Caco-2 (cell line): ENCODE measurements around the gene LMTK3. TPM values are rescaled to one million over a fixed set of nuclear protein-coding genes. Genes with fewer than 3 reads are reported as not detected.
A peak's percentile ranks its signal among the peaks of the same experiment; 100 is the strongest.

Experiments used
- BruUV-seq: library from RNA; stranded (reverse); fragments of 400-500 nt; replicated peaks from 2 replicates; lab custom pipeline; 2021; lab: Mats Ljungman, UMichigan
- CTCF ChIA-PET: fragments of 300-600 bp; sonication (Branson Sonifier 250); formaldehyde crosslinking; loops from one replicate; lab custom pipeline; 2022; ENCODE audit warnings: antibody characterized with exemption; lab: Charles Lee
- POLR2A ChIA-PET: fragments of 300-600 bp; sonication (Branson Sonifier 250); formaldehyde crosslinking; loops from one replicate; lab custom pipeline; 2022; ENCODE audit warnings: antibody characterized with exemption; lab: Charles Lee
- DNase-seq, 2 experiments: peaks; one replicate each; pipeline versions ENCODE4 v3.0.0 to v3.0.0-alpha.2; 2020 to 2022
- H3K27me3 ChIP-seq: replicated peaks from 2 replicates; pipeline ENCODE4 v1.6.0; 2011; ENCODE audit warnings: low read length; ENCODE audit not compliant: control insufficient read depth, insufficient read depth
- H3K36me3 ChIP-seq: 2 replicates; pipeline ENCODE4 v1.5.1; 2011; ENCODE audit warnings: low read length; ENCODE audit not compliant: control insufficient read depth, insufficient read depth
- H3K4me1 ChIP-seq: fragments of 250-450 bp; sonication (Bioruptor Pico); 2 replicates; pipeline ENCODE4 v1.5.1; 2020; ENCODE audit warnings: mild to moderate bottlenecking
- H3K4me3 ChIP-seq: 2 replicates; pipeline ENCODE4 v1.5.1; 2011; ENCODE audit warnings: low read depth, mild to moderate bottlenecking, control low read depth, low read length
- H3K9me3 ChIP-seq: fragments of 250-450 bp; sonication (Bioruptor Pico); 2 replicates; pipeline ENCODE4 v1.5.1; 2020; ENCODE audit warnings: mild to moderate bottlenecking, moderate library complexity
- H3K27ac Mint-ChIP-seq: one replicate; pipeline ENCODE4 v1.8.0; 2022; ENCODE audit warnings: mixed read lengths; ENCODE audit not compliant: unreplicated experiment
- H3K27me3 Mint-ChIP-seq: one replicate; pipeline ENCODE4 v1.8.0; 2022; ENCODE audit warnings: mixed read lengths; ENCODE audit not compliant: insufficient read depth, unreplicated experiment
- H3K36me3 Mint-ChIP-seq: one replicate; pipeline ENCODE4 v1.8.0; 2022; ENCODE audit warnings: mild to moderate bottlenecking, mixed read lengths; ENCODE audit not compliant: insufficient read depth, unreplicated experiment
- H3K4me1 Mint-ChIP-seq: one replicate; pipeline ENCODE4 v1.8.0; 2022; ENCODE audit warnings: low read depth, mixed read lengths; ENCODE audit not compliant: unreplicated experiment
- H3K4me3 Mint-ChIP-seq: one replicate; pipeline ENCODE4 v1.8.0; 2022; ENCODE audit warnings: mild to moderate bottlenecking, moderate library complexity, mixed read lengths; ENCODE audit not compliant: unreplicated experiment
- H3K9me3 Mint-ChIP-seq: one replicate; pipeline ENCODE4 v1.8.0; 2022; ENCODE audit warnings: mixed read lengths; ENCODE audit not compliant: unreplicated experiment
- CTCF ChIP-seq, 2 experiments: fragments of 200-600 bp in 1 of 2; IDR thresholded peaks; 1 replicate in 1 of 2; 2 replicates in 1 of 2; pipeline versions ENCODE4 v1.5.1 to v1.8.0; 2011 to 2022; ENCODE audit warnings: antibody characterized with exemption in 1 of 2, control low read depth in 1 of 2, inconsistent platforms in 1 of 2, low read depth in 1 of 2, low read length in 1 of 2, mild to moderate bottlenecking in 1 of 2, moderate library complexity in 1 of 2; ENCODE audit not compliant: insufficient read depth in 1 of 2, severe bottlenecking in 1 of 2, unreplicated experiment in 1 of 2
- intact Hi-C: fragments of 100-400 bp; cut with micrococcal nuclease; formaldehyde crosslinking; loops from one replicate; pipeline ENCODE4 v1.10.0; 2022; ENCODE audit not compliant: unreplicated experiment
- total RNA-seq: library from RNA; stranded (reverse); gene quantifications from 2 replicates; pipeline ENCODE4 v1.2.3, GENCODE V29; 2022

LMTK3 gene
- total RNA-seq, 1 experiment from 2014 or later: 22.6 TPM

GRCh38 chr19:48455171-48455907 lies 56.3 kb downstream of the LMTK3 start, which contains the start of gene KCNJ14:
Gene KCNJ14, plus strand, starts transcription at chr19:48455574. Its CDS starts 6,151 bp downstream, at chr19:48461725.
- no peaks in the 10 kb centered on the region for H3K27me3 ChIP-seq
- Mint-ChIP-seq H3K27me3 (no peaks in the 10 kb centered on the region), H3K9me3 (no peaks in the 10 kb centered on the region), H3K27ac (no peak within 1 kb of the TSS), H3K36me3 (peaks cover 90% of the 10 kb centered on the region), H3K4me1 (no peaks in the 10 kb centered on the region), H3K4me3 (no peak within 1 kb of the TSS)
- BruUV-seq: no TSS peak
- H3K36me3 ChIP-seq: no peaks in the 10 kb centered on the region; the same call in 1 of the 2 replicates
- H3K4me1 ChIP-seq: no peaks in the 10 kb centered on the region
- POLR2A ChIA-PET: no interaction called here
- CTCF ChIA-PET: no interaction called here
- intact Hi-C loops: no loop called here
- TF ChIP-seq CTCF (IDR thresholded peaks at IDR 0.05; ENCODE audit: insufficient read depth in 1 of 2, low read depth in 1 of 2, low read length in 1 of 2, severe bottlenecking in 1 of 2, unreplicated experiment in 1 of 2): no peak
- DNase-seq: no peak
- no peaks in the 10 kb centered on the region for H3K9me3 ChIP-seq
- H3K4me3 ChIP-seq: no peak within 1 kb of the TSS

- H3K9me3 ChIP-seq: no peaks in the 10 kb centered on the region
- no TSS peak for BruUV-seq
- intact Hi-C loops: no loop called here
- DNase-seq: peak in 1 of 2 experiments; percentile 23
- H3K4me3 ChIP-seq: no peak overlapping the region
- no peaks in the 10 kb centered on the region for H3K27me3 ChIP-seq
- TF ChIP-seq CTCF (IDR thresholded peaks at IDR 0.05; ENCODE audit: insufficient read depth in 1 of 2, low read depth in 1 of 2, low read length in 1 of 2, severe bottlenecking in 1 of 2, unreplicated experiment in 1 of 2): no peak
- no peak overlapping the region for H3K4me3 Mint-ChIP-seq
- H3K9me3 Mint-ChIP-seq: no peaks in the 10 kb centered on the region
- H3K36me3 ChIP-seq: peaks cover 1% of the 10 kb centered on the region
- peak overlapping the region; percentile 32 for H3K27ac Mint-ChIP-seq
- POLR2A ChIA-PET: interaction anchor here (0.6 kb wide), 1 partner anchor 48 kb away, joined by 6 read pairs; no protein-coding TSS in a partner anchor
- H3K36me3 Mint-ChIP-seq: peaks cover 89% of the 10 kb centered on the region
- no peaks in the 10 kb centered on the region for H3K4me1 ChIP-seq
- CTCF ChIA-PET: no interaction called here
- H3K27me3 Mint-ChIP-seq: no peaks in the 10 kb centered on the region
- no peaks in the 10 kb centered on the region for H3K4me1 Mint-ChIP-seq
Observed at GRCh38 chr19:48454150-48454730, 57.4 kb downstream of the LMTK3 start.

- H3K4me3 Mint-ChIP-seq: no peak overlapping the region
- no peak overlapping the region for H3K27ac Mint-ChIP-seq
- intact Hi-C loops: no loop called here
- H3K36me3 Mint-ChIP-seq: peaks cover 89% of the 10 kb centered on the region
- H3K4me3 ChIP-seq: no peak overlapping the region
- no peaks in the 10 kb centered on the region for H3K4me1 ChIP-seq
- peaks cover 1% of the 10 kb centered on the region for H3K36me3 ChIP-seq
- no peaks in the 10 kb centered on the region for H3K9me3 Mint-ChIP-seq
- no peak for TF ChIP-seq CTCF (IDR thresholded peaks at IDR 0.05; ENCODE audit: insufficient read depth in 1 of 2, low read depth in 1 of 2, low read length in 1 of 2, severe bottlenecking in 1 of 2, unreplicated experiment in 1 of 2)
- no TSS peak for BruUV-seq
- peaks cover 7% of the 10 kb centered on the region for H3K4me1 Mint-ChIP-seq
- no peaks in the 10 kb centered on the region for H3K9me3 ChIP-seq
- H3K27me3 Mint-ChIP-seq: no peaks in the 10 kb centered on the region
- peak in 1 of 2 experiments; percentile 26 for DNase-seq
- ChIA-PET CTCF (no interaction called here), POLR2A (no interaction called here)
- no peaks in the 10 kb centered on the region for H3K27me3 ChIP-seq
Observed at GRCh38 chr19:48452289-48453190, 59.1 kb downstream of the LMTK3 start.
